ENCODE data around the gene BCCIP. TPM values are rescaled to one million over a fixed set of nuclear protein-coding genes. Genes with fewer than 3 reads are reported as not detected.

BCCIP gene
- total RNA-seq, 1 donor from 2014 or later = 30.9 TPM

- Histone ChIP-seq H3K4me1 (no peaks in the 10 kb centered on the region), H3K27ac (no peak overlapping the region), H3K9me3 (no peaks in the 10 kb centered on the region), H3K27me3 (no peaks in the 10 kb centered on the region), H3K4me3 (no peak overlapping the region), H3K36me3 (peaks cover 0 to 23% of the 10 kb centered on the region in 2 donors)
- DNase-seq (ENCODE audit: extremely low spot score in 2 of 2) = no peak
- intact Hi-C loops (cut with DNase I) = no loop called here
- TF ChIP-seq CTCF (IDR thresholded peaks at IDR 0.05) (no peak), POLR2A (IDR thresholded peaks at IDR 0.05) (no peak), POLR2AphosphoS5 (IDR thresholded peaks at IDR 0.05; ENCODE audit: insufficient read depth in 1 of 2, low read depth in 1 of 2) (no peak)
Observed at GRCh38 chr10:125799451-125800182, 23.7 kb upstream of the BCCIP start.

GRCh38 chr10:125801574-125801973 lies 21.8 kb upstream of the BCCIP start:
- TF ChIP-seq POLR2AphosphoS5 (IDR thresholded peaks at IDR 0.05; ENCODE audit: insufficient read depth in 1 of 2, low read depth in 1 of 2) (no peak), CTCF (IDR thresholded peaks at IDR 0.05) (no peak), POLR2A (IDR thresholded peaks at IDR 0.05) (no peak)
- H3K36me3 ChIP-seq = peaks cover 0 to 40% of the 10 kb centered on the region in 2 donors
- H3K4me3 ChIP-seq = no peak overlapping the region
- intact Hi-C loops (cut with DNase I) = no loop called here
- H3K27ac ChIP-seq = no peak overlapping the region
- H3K27me3 ChIP-seq = no peaks in the 10 kb centered on the region
- no peaks in the 10 kb centered on the region for H3K9me3 ChIP-seq
- H3K4me1 ChIP-seq = no peaks in the 10 kb centered on the region
- no peak for DNase-seq (ENCODE audit: extremely low spot score in 2 of 2)

- DNase-seq (ENCODE audit: extremely low spot score in 2 of 2) = no peak
- Histone ChIP-seq H3K9me3 (no peaks in the 10 kb centered on the region), H3K36me3 (peaks cover 0 to 45% of the 10 kb centered on the region in 2 donors), H3K4me3 (no peak overlapping the region), H3K4me1 (no peaks in the 10 kb centered on the region), H3K27ac (no peak overlapping the region), H3K27me3 (no peaks in the 10 kb centered on the region)
- no peak for TF ChIP-seq POLR2AphosphoS5 (IDR thresholded peaks at IDR 0.05; ENCODE audit: insufficient read depth in 1 of 2, low read depth in 1 of 2)
- no peak for TF ChIP-seq POLR2A (IDR thresholded peaks at IDR 0.05)
- no peak for TF ChIP-seq CTCF (IDR thresholded peaks at IDR 0.05)
- intact Hi-C loops (cut with DNase I) = no loop called here
Observed at GRCh38 chr10:125802131-125802530, 21.2 kb upstream of the BCCIP start.

GRCh38 chr10:125802739-125803138 lies 20.6 kb upstream of the BCCIP start:
- Histone ChIP-seq H3K36me3 (peaks cover 0 to 48% of the 10 kb centered on the region in 2 donors), H3K4me3 (no peak overlapping the region), H3K4me1 (no peaks in the 10 kb centered on the region), H3K27me3 (no peaks in the 10 kb centered on the region), H3K9me3 (no peaks in the 10 kb centered on the region), H3K27ac (no peak overlapping the region)
- intact Hi-C loops (cut with DNase I) = no loop called here
- no peak for DNase-seq (ENCODE audit: extremely low spot score in 2 of 2)
- TF ChIP-seq POLR2A (IDR thresholded peaks at IDR 0.05) = no peak
- TF ChIP-seq POLR2AphosphoS5 (IDR thresholded peaks at IDR 0.05; ENCODE audit: insufficient read depth in 1 of 2, low read depth in 1 of 2) = no peak
- TF ChIP-seq CTCF (IDR thresholded peaks at IDR 0.05) = no peak

- TF ChIP-seq POLR2AphosphoS5 (IDR thresholded peaks at IDR 0.05; ENCODE audit: insufficient read depth in 1 of 2, low read depth in 1 of 2) (no peak), POLR2A (IDR thresholded peaks at IDR 0.05) (no peak), CTCF (IDR thresholded peaks at IDR 0.05) (no peak)
- Histone ChIP-seq H3K4me1 (no peaks in the 10 kb centered on the region), H3K27me3 (no peaks in the 10 kb centered on the region), H3K9me3 (no peaks in the 10 kb centered on the region), H3K36me3 (peaks cover 0 to 37% of the 10 kb centered on the region in 2 donors), H3K27ac (no peak overlapping the region), H3K4me3 (no peak overlapping the region)
- no peak for DNase-seq (ENCODE audit: extremely low spot score in 2 of 2)
- intact Hi-C loops (cut with DNase I) = no loop called here
Observed at GRCh38 chr10:125808047-125808446, 15.3 kb upstream of the BCCIP start.
